GM12801 (cell line): ENCODE measurements around the gene FBRSL1.

Experiments used
- TF ChIP-seq, protein P1 (sequence below): IDR thresholded peaks from one replicate; pipeline ENCODE4 v1.5.1; 2011; ENCODE audit warnings: control low read depth; ENCODE audit not compliant: insufficient read length; ENCODE audit errors: extremely low read depth

Gene FBRSL1

DNA sequence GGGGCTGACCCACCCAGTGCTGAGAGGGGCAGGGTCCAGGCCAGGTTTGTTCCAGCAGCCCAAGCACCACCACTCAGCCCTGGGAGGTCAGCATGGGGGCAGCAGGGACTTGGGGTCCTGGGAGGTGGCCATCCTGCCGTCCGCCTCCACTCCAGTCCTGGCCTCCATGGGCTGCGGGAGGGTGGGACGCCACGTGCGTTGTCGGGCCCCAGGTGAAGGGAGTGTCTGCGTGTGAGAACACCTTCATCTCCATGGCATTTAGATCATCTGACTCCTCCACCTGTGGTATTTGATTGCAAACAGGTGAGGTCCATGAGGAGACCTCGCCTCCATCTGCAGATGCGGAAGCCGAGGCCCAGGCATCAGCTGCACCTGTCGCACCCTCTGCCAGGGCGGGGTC is 44.1 kb downstream of the FBRSL1 start:
- TF ChIP-seq, protein P1, sequence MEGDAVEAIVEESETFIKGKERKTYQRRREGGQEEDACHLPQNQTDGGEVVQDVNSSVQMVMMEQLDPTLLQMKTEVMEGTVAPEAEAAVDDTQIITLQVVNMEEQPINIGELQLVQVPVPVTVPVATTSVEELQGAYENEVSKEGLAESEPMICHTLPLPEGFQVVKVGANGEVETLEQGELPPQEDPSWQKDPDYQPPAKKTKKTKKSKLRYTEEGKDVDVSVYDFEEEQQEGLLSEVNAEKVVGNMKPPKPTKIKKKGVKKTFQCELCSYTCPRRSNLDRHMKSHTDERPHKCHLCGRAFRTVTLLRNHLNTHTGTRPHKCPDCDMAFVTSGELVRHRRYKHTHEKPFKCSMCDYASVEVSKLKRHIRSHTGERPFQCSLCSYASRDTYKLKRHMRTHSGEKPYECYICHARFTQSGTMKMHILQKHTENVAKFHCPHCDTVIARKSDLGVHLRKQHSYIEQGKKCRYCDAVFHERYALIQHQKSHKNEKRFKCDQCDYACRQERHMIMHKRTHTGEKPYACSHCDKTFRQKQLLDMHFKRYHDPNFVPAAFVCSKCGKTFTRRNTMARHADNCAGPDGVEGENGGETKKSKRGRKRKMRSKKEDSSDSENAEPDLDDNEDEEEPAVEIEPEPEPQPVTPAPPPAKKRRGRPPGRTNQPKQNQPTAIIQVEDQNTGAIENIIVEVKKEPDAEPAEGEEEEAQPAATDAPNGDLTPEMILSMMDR, result no peak

DNA sequence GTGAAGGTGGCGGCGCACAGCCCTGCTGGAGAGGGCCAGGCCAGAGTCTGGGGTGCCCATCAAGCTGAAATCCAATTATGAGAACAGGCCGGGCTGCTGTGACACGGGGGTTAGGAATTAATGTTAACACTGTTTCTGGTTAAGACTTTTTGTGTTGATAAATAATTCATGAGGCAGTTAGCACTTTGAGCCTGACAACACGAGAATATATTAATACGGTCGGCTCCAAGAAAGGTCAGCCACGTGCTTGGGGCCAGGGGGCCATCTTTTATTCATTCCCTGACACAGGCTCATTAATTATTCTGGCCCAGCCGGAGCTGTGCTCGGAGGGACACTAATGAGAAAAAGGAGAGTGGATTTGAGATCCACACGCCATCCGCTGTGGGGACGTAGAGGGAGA is 45.1 kb downstream of the FBRSL1 start:
- TF ChIP-seq, protein P1, result no peak

DNA sequence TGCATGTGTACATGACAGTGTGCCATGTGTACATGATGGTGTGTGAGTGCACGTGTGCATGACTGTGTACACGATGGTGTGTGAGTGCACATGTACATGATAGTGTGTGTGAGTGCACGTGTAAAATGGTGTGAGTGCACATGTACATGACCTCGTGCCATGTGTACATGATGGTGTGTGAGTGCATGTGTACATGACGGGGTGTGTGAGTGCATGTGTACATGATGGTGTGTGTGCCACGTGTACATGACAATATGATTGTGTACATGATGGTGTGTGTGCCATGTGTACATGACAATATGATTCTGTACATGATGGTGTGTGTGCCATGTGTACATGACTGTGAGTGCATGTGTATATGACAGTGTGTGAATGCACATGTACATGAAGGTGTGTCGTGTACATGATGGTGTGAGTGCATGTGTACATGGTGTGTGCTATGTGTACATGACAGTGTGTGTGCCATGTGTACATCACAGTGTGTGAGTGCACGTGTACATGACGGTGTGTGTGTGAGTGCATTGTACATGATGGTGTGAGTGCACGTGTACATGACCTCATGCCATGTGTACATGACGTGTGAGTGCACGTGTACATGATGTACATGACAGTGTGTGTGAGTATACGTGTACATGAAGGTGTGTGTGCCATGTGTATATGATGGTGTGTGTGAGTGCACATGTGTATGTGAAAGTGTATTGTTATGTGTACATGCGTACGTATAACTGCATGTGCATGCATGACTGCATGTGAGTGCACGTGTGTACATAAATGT is 46.3 kb downstream of the FBRSL1 start:
- TF ChIP-seq, protein P1, result no peak

DNA sequence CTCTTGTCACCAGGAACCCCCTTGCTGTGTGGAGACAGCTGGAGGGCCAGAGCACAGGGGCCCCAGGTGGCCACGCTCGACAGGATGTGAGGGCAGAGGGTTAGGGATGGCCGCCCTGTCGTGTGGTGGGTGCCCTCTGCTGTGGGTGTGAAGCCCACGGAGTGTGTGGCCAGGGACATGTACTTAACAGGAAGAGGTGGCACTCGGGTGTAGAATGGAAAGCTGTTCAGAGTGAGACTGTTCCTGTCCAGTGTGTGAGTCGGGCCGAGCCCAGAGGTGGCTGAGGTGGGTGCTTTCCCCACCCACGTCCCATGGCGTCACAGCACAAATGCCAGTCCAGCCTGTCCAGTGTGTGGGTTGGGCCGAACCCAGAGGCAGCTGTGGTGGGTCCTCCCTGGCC is 47.1 kb downstream of the FBRSL1 start:
- TF ChIP-seq, protein P1, result no peak

DNA sequence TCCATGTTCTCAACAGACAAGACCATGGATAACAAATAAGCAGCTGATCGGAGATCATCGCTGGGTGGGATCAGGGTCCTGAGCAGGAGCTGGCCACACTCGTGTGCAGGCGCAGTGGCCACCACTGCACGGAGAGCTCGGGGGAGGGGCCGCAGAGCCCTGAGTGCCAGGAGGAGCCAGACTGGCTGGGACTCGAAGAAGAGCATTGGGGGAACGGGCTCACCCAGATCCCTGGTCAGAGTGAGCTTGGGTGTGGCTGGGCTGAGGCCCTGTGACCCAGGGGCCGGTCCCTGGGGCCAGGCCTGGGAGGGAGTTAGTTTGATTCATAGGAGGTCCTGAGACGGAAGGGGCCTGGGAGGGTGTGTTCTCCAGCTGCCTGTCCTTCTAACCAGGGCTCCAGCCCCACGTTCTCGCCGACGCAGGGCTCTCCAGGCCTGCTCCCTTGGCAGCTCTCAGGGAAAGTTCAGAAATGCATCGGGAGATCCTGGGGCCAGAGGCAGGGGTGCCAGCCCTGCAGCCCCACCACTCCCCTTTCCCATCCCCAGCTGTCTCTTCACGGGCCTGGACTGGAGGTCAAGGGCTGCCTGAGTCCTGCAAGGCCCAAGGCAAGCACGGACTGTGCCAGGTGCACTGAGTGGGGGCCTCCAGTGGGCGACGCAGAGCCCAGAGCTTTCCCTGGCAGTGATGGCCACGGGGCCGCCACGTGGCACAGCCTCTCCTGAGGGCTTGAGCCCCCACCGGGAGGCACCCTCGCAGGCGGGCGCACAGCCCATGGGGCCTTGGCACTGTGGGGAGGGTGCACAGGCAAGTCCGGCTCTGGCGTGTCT is 48.1 kb downstream of the FBRSL1 start:
- TF ChIP-seq, protein P1, result no peak

DNA sequence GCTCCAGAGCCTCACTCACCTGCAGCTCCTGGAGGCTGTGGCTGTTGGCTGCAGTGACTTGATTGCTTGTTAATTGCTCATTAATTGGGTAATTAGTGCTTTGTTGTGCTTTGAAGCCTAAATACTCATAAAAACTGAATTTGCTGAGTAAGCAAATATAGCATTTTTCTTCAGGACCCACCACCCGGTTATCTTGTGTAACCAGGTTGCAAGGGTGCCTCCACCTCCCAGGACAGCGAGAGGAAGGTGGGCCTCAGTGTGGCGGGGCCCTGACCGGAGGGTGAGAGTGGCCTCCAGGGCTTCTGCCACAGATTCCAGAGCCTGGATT is 48.7 kb downstream of the FBRSL1 start:
- TF ChIP-seq, protein P1, result no peak

DNA sequence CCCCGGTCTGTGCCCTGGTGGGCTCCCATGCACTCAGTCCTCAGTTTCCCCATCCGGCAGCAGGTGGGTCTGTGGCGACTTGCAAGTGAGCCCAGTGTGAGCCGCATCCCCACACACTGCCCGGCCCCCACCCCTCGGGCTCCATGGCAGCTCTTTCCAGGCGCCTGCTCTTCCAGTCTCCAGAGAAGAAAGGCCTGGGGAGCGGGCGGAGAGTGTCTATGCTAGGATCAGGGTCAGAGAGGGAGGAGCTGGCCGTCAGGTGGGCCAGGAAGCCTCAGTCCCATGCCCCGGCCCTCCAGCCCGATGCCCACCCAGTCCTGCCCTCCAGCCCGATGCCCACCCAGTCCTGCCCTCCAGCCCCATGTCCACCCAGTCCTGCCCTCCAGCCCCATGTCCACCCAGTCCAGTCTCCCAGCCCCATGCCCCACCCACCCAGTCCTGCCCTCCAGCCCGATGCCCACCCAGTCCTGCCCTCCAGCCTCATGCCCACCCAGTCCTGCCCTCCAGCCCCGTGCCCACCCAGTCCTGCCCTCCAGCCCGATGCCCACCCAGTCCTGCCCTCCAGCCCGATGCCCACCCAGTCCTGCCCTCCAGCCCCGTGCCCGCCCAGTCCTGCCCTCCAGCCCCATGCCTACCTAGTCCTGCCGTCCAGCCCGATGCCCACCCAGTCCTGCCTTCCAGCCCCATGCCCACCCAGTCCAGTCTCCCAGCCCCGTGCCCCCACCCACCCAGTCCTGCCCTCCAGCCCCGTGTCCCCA is 49.2 kb downstream of the FBRSL1 start:
- TF ChIP-seq, protein P1, result no peak
